Gastroesophageal sphincter (tissue), 4 donors: ENCODE measurements around the gene CHN1. TPM values are rescaled to one million over a fixed set of nuclear protein-coding genes. Genes with fewer than 3 reads are reported as not detected.

ENCODE experiments used
- ATAC-seq: fragments of 150-250 bp; one replicate; pipeline ENCODE4 v1.9.1; 2016; ENCODE audit warnings: mild to moderate bottlenecking, moderate library complexity
- H3K27ac ChIP-seq, 4 donors: fragments of 200-600 bp; sonication (generic) in 3 of 4; 1 replicate in 3 of 4; 2 replicates in 1 of 4; pipeline ENCODE4 v1.5.1; 2016 to 2019
- H3K27me3 ChIP-seq: fragments of 200-600 bp; sonication (generic); one replicate; pipeline ENCODE4 v1.5.1; 2019
- H3K36me3 ChIP-seq, 2 donors: fragments of 200-600 bp; sonication (generic); one replicate each; pipeline ENCODE4 v1.5.1; 2019; ENCODE audit warnings: control low read depth in 1 of 2
- H3K4me1 ChIP-seq, 3 donors: fragments of 200-600 bp; sonication (generic); 1 replicate in 2 of 3; 2 replicates in 1 of 3; pipeline ENCODE4 v1.5.1; 2016 to 2019; ENCODE audit warnings: control low read depth in 2 of 3
- H3K4me3 ChIP-seq, 2 donors: fragments of 200-600 bp; sonication (generic); one replicate each; pipeline ENCODE4 v1.5.1; 2019; ENCODE audit warnings: mild to moderate bottlenecking in 1 of 2, moderate library complexity in 1 of 2
- H3K9me3 ChIP-seq, 3 donors: fragments of 200-600 bp; sonication (generic); one replicate each; pipeline ENCODE4 v1.5.1; 2017 to 2019; ENCODE audit warnings: control low read depth in 2 of 3
- CTCF ChIP-seq, 4 experiments: fragments of 200-600 bp in 2 of 4; fragments of 450-650 bp in 2 of 4; sonication (generic) in 1 of 4; IDR thresholded peaks; one replicate each; pipeline ENCODE4 v1.5.1; 2017 to 2019; ENCODE audit warnings: antibody characterized with exemption in 4 of 4, mild to moderate bottlenecking in 2 of 4, moderate library complexity in 2 of 4
- EP300 ChIP-seq: sonication (generic); formaldehyde crosslinking; IDR thresholded peaks from one replicate; pipeline ENCODE4 v1.6.1; 2017; ENCODE audit warnings: antibody characterized with exemption, mild to moderate bottlenecking
- POLR2A ChIP-seq, 2 donors: fragments of 450-650 bp; IDR thresholded peaks; one replicate each; pipeline ENCODE4 v1.6.1; 2017; ENCODE audit warnings: antibody characterized with exemption in 2 of 2, mild to moderate bottlenecking in 2 of 2, moderate library complexity in 1 of 2
- POLR2AphosphoS5 ChIP-seq: sonication (generic); formaldehyde crosslinking; IDR thresholded peaks from one replicate; pipeline ENCODE4 v1.6.1; 2017; ENCODE audit warnings: antibody characterized with exemption
- WGBS, 2 donors: methylation state at CpG; one replicate each; pipeline ENCODE4 v1.1.5; 2018; ENCODE audit warnings: low coverage in 1 of 2; 5-methylcytosine and 5-hydroxymethylcytosine counted together
- total RNA-seq, 4 donors: library from RNA; depleted of rRNA; stranded (reverse); fragments of >200 nt; gene quantifications; one replicate each; pipeline ENCODE4 v1.1.0, GENCODE V29; 2016

The CHN1 gene
- total RNA-seq, 4 donors from 2014 or later: 13.3 to 35.8 (median 31.1) TPM

- ATAC-seq: no peak
- no peak for TF ChIP-seq POLR2AphosphoS5
- TF ChIP-seq POLR2A (IDR thresholded peaks at IDR 0.05): no peak
- Histone ChIP-seq H3K4me1 (peaks cover 0 to 3% (median 3%) of the 10 kb centered on the region in 3 donors), H3K27ac (no peak overlapping the region), H3K36me3 (no peaks in the 10 kb centered on the region), H3K4me3 (no peak overlapping the region), H3K9me3 (no peaks in the 10 kb centered on the region), H3K27me3 (no peaks in the 10 kb centered on the region)
- WGBS, 2 donors: 65 to 70% methylated on average over 3 of the region's 3 CpGs
These were observed 17.7 kb upstream of the CHN1 start for GRCh38 chr2:175022923-175023322.

GRCh38 chr2:175019566-175020327 lies 14.6 kb upstream of the CHN1 start:
- Histone ChIP-seq H3K27me3 (no peaks in the 10 kb centered on the region), H3K4me3 (no peak overlapping the region), H3K4me1 (no peaks in the 10 kb centered on the region), H3K36me3 (no peaks in the 10 kb centered on the region), H3K9me3 (no peaks in the 10 kb centered on the region), H3K27ac (no peak overlapping the region)
- WGBS, 2 donors: 71 to 100% methylated on average over 1 to 2 of the region's 2 CpGs
- TF ChIP-seq POLR2A (IDR thresholded peaks at IDR 0.05) (no peak), EP300 (no peak), POLR2AphosphoS5 (no peak), CTCF (IDR thresholded peaks at IDR 0.05) (no peak)
- no peak for ATAC-seq

GRCh38 chr2:175017618-175018414 lies 12.6 kb upstream of the CHN1 start:
- no peak for ATAC-seq
- Histone ChIP-seq H3K36me3 (no peaks in the 10 kb centered on the region), H3K4me1 (no peaks in the 10 kb centered on the region), H3K4me3 (no peak overlapping the region), H3K27ac (no peak overlapping the region), H3K9me3 (no peaks in the 10 kb centered on the region), H3K27me3 (no peaks in the 10 kb centered on the region)
- TF ChIP-seq POLR2AphosphoS5 (no peak), EP300 (no peak), CTCF (IDR thresholded peaks at IDR 0.05) (no peak), POLR2A (IDR thresholded peaks at IDR 0.05) (no peak)
- WGBS, 2 donors: 93 to 96% methylated on average over 3 to 4 of the region's 5 CpGs

GRCh38 chr2:175015340-175015739 lies 10.2 kb upstream of the CHN1 start:
- Histone ChIP-seq H3K4me3 (no peak overlapping the region), H3K9me3 (no peaks in the 10 kb centered on the region), H3K4me1 (no peaks in the 10 kb centered on the region), H3K27me3 (no peaks in the 10 kb centered on the region), H3K27ac (no peak overlapping the region), H3K36me3 (no peaks in the 10 kb centered on the region)
- TF ChIP-seq POLR2AphosphoS5 (no peak), POLR2A (IDR thresholded peaks at IDR 0.05) (no peak), EP300 (no peak), CTCF (IDR thresholded peaks at IDR 0.05) (no peak)
- WGBS, 2 donors: 50 to 62% methylated on average over 3 of the region's 3 CpGs
- no peak for ATAC-seq

GRCh38 chr2:175012516-175012915 lies 7.3 kb upstream of the CHN1 start:
- no peak for TF ChIP-seq EP300
- TF ChIP-seq CTCF (IDR thresholded peaks at IDR 0.05): no peak
- TF ChIP-seq POLR2A (IDR thresholded peaks at IDR 0.05): no peak
- no peak for TF ChIP-seq POLR2AphosphoS5
- no peaks in the 10 kb centered on the region for H3K9me3 ChIP-seq
- no peaks in the 10 kb centered on the region for H3K36me3 ChIP-seq
- H3K4me1 ChIP-seq: peaks cover 0 to 27% (median 5%) of the 10 kb centered on the region in 3 donors
- ATAC-seq: no peak
- no peak overlapping the region for H3K27ac ChIP-seq
- 92 to 100% methylated on average over 2 of the region's 2 CpGs for whole genome bisulfite sequencing, 2 donors
- no peak overlapping the region for H3K4me3 ChIP-seq
- no peaks in the 10 kb centered on the region for H3K27me3 ChIP-seq
